MM.1S (cell line): ENCODE measurements around the gene IGF1R.

Experiments
- DNase-seq: peaks from one replicate; pipeline ENCODE4 v3.0.0-alpha.2; 2015
- H2AFZ ChIP-seq: fragments of 300-600 bp; sonication (generic); 2 replicates; pipeline ENCODE4 v1.6.0; 2016; ENCODE audit warnings: antibody characterized with exemption, low read length
- H3F3A ChIP-seq: fragments of 300-600 bp; sonication (generic); 2 replicates; pipeline ENCODE4 v1.6.1; 2016; ENCODE audit warnings: mild to moderate bottlenecking, antibody characterized with exemption, low read length, moderate library complexity, mixed read lengths; ENCODE audit not compliant: insufficient read depth
- H3K27ac ChIP-seq: fragments of 300-600 bp; sonication (generic); 2 replicates; pipeline ENCODE4 v1.5.1; 2016; ENCODE audit warnings: mild to moderate bottlenecking, low read length
- H3K27me3 ChIP-seq: fragments of 300-600 bp; sonication (generic); replicated peaks from 2 replicates; pipeline ENCODE4 v1.6.0; 2016; ENCODE audit warnings: low read length; ENCODE audit not compliant: insufficient read depth
- H3K36me3 ChIP-seq: fragments of 300-600 bp; sonication (generic); replicated peaks from 2 replicates; pipeline ENCODE4 v1.6.1; 2016; ENCODE audit warnings: mild to moderate bottlenecking, low read length, mixed read lengths; ENCODE audit not compliant: insufficient read depth
- H3K4me1 ChIP-seq: fragments of 300-600 bp; sonication (generic); 2 replicates; pipeline ENCODE4 v1.6.1; 2016; ENCODE audit warnings: low read length, mixed read lengths
- H3K4me2 ChIP-seq: fragments of 300-600 bp; sonication (generic); 2 replicates; pipeline ENCODE4 v1.6.0; 2016; ENCODE audit warnings: low read depth, low read length
- H3K4me3 ChIP-seq: fragments of 300-600 bp; sonication (generic); 2 replicates; pipeline ENCODE4 v1.5.1; 2016; ENCODE audit warnings: low read length, mixed read lengths
- H3K79me2 ChIP-seq: fragments of 300-600 bp; sonication (generic); 2 replicates; pipeline ENCODE4 v1.6.1; 2016; ENCODE audit warnings: mixed run types, low read length, mixed read lengths
- H3K9ac ChIP-seq: fragments of 300-600 bp; sonication (generic); 2 replicates; pipeline ENCODE4 v1.6.1; 2016; ENCODE audit warnings: low read length, mixed read lengths
- H3K9me2 ChIP-seq: fragments of 300-600 bp; sonication (generic); replicated peaks from 2 replicates; pipeline ENCODE4 v1.6.1; 2016; ENCODE audit warnings: mild to moderate bottlenecking, low read length, mixed read lengths; ENCODE audit not compliant: insufficient read depth
- H3K9me3 ChIP-seq: fragments of 300-600 bp; sonication (generic); replicated peaks from 2 replicates; pipeline ENCODE4 v1.6.1; 2016; ENCODE audit warnings: mild to moderate bottlenecking, low read length, mixed read lengths; ENCODE audit not compliant: insufficient read depth
- H4K20me1 ChIP-seq: fragments of 300-600 bp; sonication (generic); 2 replicates; pipeline ENCODE4 v1.6.1; 2016; ENCODE audit warnings: mild to moderate bottlenecking, low read length, moderate library complexity, mixed read lengths; ENCODE audit not compliant: insufficient read depth
- EZH2 ChIP-seq: fragments of 300-600 bp; sonication (generic); optimal IDR thresholded peaks from 2 replicates; pipeline ENCODE3; 2017; ENCODE audit warnings: low read depth, mild to moderate bottlenecking, antibody characterized with exemption, low read length, mixed read lengths
- EZH2phosphoT487 ChIP-seq: fragments of 300-600 bp; sonication (generic); IDR thresholded peaks from 2 replicates; pipeline ENCODE4 v1.6.1; 2018; ENCODE audit warnings: antibody characterized with exemption, low read length
- TF ChIP-seq, protein P1 (sequence below): fragments of 300-600 bp; sonication (generic); IDR thresholded peaks from 2 replicates; pipeline ENCODE4 v1.5.1; 2016; ENCODE audit warnings: antibody characterized with exemption, low read length, mixed read lengths

IGF1R gene

DNA sequence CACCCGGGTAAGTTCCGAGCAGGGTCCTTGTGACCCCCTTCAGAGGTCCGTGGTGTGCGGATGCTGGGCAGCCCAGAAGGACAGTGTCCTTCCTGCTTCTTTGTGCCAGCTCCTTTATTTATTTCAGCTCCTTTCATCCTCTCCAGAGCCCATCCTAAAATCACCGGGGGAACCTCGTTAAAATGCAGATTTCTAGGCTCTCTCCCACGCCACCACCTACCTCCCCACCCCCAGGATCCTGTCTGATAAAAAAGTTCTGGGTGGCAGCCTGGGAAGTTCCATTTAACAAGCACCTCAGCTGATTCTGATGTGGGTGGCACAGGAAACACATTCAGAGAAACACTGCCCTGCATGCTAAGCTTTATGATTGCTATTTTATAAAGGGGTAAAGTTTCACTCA is 12.5 kb upstream of the IGF1R start:
- DNase-seq = no peak
- TF ChIP-seq EZH2phosphoT487 = no peak
- H3K9me3 ChIP-seq = no peaks in the 10 kb centered on the region
- no peak overlapping the region for H3K4me2 ChIP-seq
- H3K79me2 ChIP-seq = no peaks in the 10 kb centered on the region
- H3K27me3 ChIP-seq = no peaks in the 10 kb centered on the region
- no peak overlapping the region for H3K4me3 ChIP-seq
- H3K36me3 ChIP-seq = no peaks in the 10 kb centered on the region
- H3K9me2 ChIP-seq = no peaks in the 10 kb centered on the region
- no peak overlapping the region for H3K27ac ChIP-seq
- H3K4me1 ChIP-seq = no peaks in the 10 kb centered on the region
- no peaks in the 10 kb centered on the region for H4K20me1 ChIP-seq
- H3F3A ChIP-seq = no peaks in the 10 kb centered on the region
- no peak overlapping the region for H3K9ac ChIP-seq
- H2AFZ ChIP-seq = no peak overlapping the region

DNA sequence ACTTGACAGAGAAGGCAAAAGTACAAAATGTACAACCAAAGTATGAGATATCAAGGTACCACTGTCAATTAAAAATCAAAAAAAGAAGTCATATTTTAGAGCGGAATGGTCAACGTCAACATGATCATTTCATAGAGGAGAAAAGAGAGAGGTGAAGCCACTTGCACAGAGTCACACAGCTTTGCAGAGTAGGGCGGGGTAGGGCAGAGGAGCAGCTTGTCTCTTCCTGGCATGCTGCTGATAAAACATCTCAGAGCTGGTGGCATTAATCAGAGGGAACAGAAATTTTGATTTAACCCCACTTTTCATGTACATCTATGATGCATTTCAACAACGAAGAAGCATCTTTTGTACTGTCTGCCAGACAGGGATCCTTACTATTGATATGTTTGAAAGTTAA is 5.2 kb upstream of the IGF1R start:
- Histone ChIP-seq H3K4me3 (no peak overlapping the region), H3K79me2 (no peaks in the 10 kb centered on the region), H2AFZ (no peak overlapping the region), H3K9me3 (no peaks in the 10 kb centered on the region), H3K27me3 (no peaks in the 10 kb centered on the region), H3K9me2 (no peaks in the 10 kb centered on the region), H3K36me3 (no peaks in the 10 kb centered on the region), H3K27ac (no peak overlapping the region), H4K20me1 (no peaks in the 10 kb centered on the region), H3F3A (peaks cover 6% of the 10 kb centered on the region), H3K9ac (no peak overlapping the region), H3K4me2 (no peak overlapping the region), H3K4me1 (no peaks in the 10 kb centered on the region)
- no peak for TF ChIP-seq EZH2
- TF ChIP-seq, protein P1, sequence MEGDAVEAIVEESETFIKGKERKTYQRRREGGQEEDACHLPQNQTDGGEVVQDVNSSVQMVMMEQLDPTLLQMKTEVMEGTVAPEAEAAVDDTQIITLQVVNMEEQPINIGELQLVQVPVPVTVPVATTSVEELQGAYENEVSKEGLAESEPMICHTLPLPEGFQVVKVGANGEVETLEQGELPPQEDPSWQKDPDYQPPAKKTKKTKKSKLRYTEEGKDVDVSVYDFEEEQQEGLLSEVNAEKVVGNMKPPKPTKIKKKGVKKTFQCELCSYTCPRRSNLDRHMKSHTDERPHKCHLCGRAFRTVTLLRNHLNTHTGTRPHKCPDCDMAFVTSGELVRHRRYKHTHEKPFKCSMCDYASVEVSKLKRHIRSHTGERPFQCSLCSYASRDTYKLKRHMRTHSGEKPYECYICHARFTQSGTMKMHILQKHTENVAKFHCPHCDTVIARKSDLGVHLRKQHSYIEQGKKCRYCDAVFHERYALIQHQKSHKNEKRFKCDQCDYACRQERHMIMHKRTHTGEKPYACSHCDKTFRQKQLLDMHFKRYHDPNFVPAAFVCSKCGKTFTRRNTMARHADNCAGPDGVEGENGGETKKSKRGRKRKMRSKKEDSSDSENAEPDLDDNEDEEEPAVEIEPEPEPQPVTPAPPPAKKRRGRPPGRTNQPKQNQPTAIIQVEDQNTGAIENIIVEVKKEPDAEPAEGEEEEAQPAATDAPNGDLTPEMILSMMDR = no peak
- no peak for TF ChIP-seq EZH2phosphoT487
- DNase-seq = no peak

DNA sequence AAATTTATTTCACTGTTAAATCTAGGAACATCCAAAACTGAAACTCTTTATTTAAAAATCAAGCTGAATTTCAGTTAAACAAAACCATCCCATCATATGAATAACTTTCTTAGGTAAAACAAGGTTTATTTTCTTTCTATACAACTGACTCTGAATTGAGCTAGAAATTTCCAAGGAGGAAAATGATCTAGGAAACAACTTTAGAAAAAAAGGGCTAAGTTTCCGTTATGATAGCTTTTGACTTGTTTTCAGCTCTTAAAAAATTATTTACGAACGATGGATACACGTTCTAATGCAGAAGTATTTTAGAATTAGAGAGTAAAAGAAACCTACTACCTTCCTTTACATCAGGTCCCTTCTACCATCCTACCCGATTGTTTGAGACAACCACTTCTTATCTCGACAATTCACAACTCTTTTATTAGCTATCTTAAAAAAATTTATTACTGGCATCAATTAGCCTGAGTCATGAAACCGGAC is 1.8 kb upstream of the IGF1R start:
- Histone ChIP-seq H3K9me2 (no peaks in the 10 kb centered on the region), H4K20me1 (no peaks in the 10 kb centered on the region), H3K79me2 (peaks cover 23% of the 10 kb centered on the region), H3K27me3 (no peaks in the 10 kb centered on the region), H3K36me3 (no peaks in the 10 kb centered on the region), H3K4me2 (peak overlapping the region; percentile 91), H3K27ac (peak overlapping the region; percentile 38; the same call in 1 of the 2 replicates), H3K9ac (peak overlapping the region; percentile 95), H2AFZ (peak overlapping the region; percentile 67), H3K4me3 (peak overlapping the region; percentile 72), H3F3A (peaks cover 6% of the 10 kb centered on the region), H3K4me1 (0 out of 2 replicates have a peak, but pooled peaks cover 8% of the 10 kb centered on the region), H3K9me3 (no peaks in the 10 kb centered on the region)
- TF ChIP-seq EZH2 (no peak), EZH2phosphoT487 (no peak)
- TF ChIP-seq, protein P1 = no peak
- DNase-seq = no peak

DNA sequence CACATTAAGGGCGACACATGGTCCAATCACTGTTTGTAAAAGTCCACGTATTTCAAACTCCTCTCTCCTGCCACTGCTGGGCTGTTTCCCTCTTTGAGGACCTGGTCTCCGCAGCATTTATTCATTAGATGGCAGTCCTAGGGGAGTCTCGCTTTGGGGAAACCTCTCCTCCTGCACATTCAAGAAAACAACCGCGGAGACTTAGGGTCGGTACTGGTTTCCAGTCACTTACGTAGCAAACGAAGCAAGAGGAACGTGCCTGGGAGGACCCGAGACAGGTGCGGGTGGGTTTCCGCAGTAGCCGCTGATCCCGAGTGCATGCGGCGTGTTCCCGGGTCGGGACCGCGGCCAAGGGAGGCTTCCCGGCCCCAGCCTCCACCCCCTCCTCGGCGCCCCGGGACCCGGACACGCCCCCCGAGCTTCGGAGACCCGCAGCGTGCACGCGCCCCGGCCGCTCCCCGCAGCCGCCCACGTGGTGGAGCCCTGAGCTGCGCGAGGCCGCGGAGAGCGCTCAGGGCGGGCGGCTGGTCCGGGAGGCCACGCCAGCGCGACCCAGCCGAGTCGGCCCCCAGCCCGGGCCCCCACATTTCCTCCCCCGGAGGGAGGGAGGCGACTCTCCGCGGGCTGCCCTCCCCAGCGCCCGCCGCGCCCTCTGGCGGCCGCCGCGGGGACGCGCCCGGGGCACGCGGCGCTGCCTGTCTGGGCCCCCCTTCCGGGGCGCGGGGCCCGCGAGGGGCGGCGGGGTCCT is 1.1 kb upstream of the IGF1R start:
- peak; percentile 85 for DNase-seq
- Histone ChIP-seq H3K36me3 (no peaks in the 10 kb centered on the region), H3K27me3 (no peaks in the 10 kb centered on the region), H3K9me3 (no peaks in the 10 kb centered on the region), H3K9ac (peak overlapping the region; percentile 95), H3F3A (peaks cover 6% of the 10 kb centered on the region), H3K9me2 (no peaks in the 10 kb centered on the region), H4K20me1 (peaks cover 3% of the 10 kb centered on the region; the same call in 1 of the 2 replicates), H3K27ac (peak overlapping the region; percentile 81), H3K4me1 (0 out of 2 replicates have a peak, but pooled peaks cover 8% of the 10 kb centered on the region), H2AFZ (peak overlapping the region; percentile 94), H3K4me3 (peak overlapping the region; percentile 72), H3K79me2 (peaks cover 29% of the 10 kb centered on the region), H3K4me2 (peak overlapping the region; percentile 91)
- no peak for TF ChIP-seq EZH2
- TF ChIP-seq EZH2phosphoT487 = no peak
- TF ChIP-seq, protein P1 = no peak; the same call in 1 of the 2 replicates
